ENCODE data around the gene C19orf85.

- TF ChIP-seq, protein P1, sequence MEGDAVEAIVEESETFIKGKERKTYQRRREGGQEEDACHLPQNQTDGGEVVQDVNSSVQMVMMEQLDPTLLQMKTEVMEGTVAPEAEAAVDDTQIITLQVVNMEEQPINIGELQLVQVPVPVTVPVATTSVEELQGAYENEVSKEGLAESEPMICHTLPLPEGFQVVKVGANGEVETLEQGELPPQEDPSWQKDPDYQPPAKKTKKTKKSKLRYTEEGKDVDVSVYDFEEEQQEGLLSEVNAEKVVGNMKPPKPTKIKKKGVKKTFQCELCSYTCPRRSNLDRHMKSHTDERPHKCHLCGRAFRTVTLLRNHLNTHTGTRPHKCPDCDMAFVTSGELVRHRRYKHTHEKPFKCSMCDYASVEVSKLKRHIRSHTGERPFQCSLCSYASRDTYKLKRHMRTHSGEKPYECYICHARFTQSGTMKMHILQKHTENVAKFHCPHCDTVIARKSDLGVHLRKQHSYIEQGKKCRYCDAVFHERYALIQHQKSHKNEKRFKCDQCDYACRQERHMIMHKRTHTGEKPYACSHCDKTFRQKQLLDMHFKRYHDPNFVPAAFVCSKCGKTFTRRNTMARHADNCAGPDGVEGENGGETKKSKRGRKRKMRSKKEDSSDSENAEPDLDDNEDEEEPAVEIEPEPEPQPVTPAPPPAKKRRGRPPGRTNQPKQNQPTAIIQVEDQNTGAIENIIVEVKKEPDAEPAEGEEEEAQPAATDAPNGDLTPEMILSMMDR (IDR thresholded peaks at IDR 0.05): no peak
- TF ChIP-seq EZH2phosphoT487 (IDR thresholded peaks at IDR 0.05): no peak
- no peak for TF ChIP-seq EZH2 (IDR thresholded peaks at IDR 0.05)
Observed at GRCh38 chr19:55436847-55437246, 27.7 kb downstream of the C19orf85 start.
